IMR-90 (cell line): ENCODE data around the gene SUN5. TPM values are rescaled to one million over a fixed set of nuclear protein-coding genes. Genes with fewer than 3 reads are reported as not detected.

Experiments
- ATAC-seq: fragments of 200-7000 bp; cut with Tn5 transposase; 2 replicates; pipeline ENCODE4 v1.9.1; 2020; ENCODE audit warnings: low read depth, mild to moderate bottlenecking, moderate library complexity
- BruUV-seq: library from RNA; stranded (reverse); fragments of 400-500 nt; replicated peaks from 2 replicates; lab custom pipeline; 2021; lab: Mats Ljungman, UMichigan
- CTCF ChIA-PET: fragments of 300-600 bp; formaldehyde crosslinking; extraction: SDS; loops from one replicate; lab custom pipeline; 2021; ENCODE audit warnings: antibody characterized with exemption; lab: Yijun Ruan, JAX
- POLR2A ChIA-PET: fragments of 300-600 bp; sonication (Branson Sonifier 250); formaldehyde crosslinking; loops from one replicate; lab custom pipeline; 2022; ENCODE audit warnings: antibody characterized with exemption; ENCODE audit not compliant: unreplicated experiment; lab: Charles Lee
- DNase-seq: peaks from one replicate; pipeline ENCODE4 v3.0.0; 2013
- H2AFZ ChIP-seq: replicated peaks from 2 replicates; pipeline ENCODE3; 2013; ENCODE audit warnings: low read length, mild to moderate bottlenecking; ENCODE audit not compliant: poor library complexity
- H2AK5ac ChIP-seq: 2 replicates; pipeline ENCODE4 v1.6.1; 2013; ENCODE audit warnings: low read depth, low read length, inconsistent platforms
- H2AK9ac ChIP-seq: replicated peaks from 2 replicates; pipeline ENCODE3; 2013; ENCODE audit warnings: mild to moderate bottlenecking, low read depth, low read length, moderate library complexity; ENCODE audit not compliant: poor library complexity
- H2BK120ac ChIP-seq: 2 replicates; pipeline ENCODE4 v1.6.1; 2013; ENCODE audit warnings: low read depth, low read length, inconsistent platforms
- H2BK15ac ChIP-seq: 3 replicates; pipeline ENCODE4 v1.6.1; 2013; ENCODE audit warnings: low read depth, low read length, inconsistent platforms
- H2BK20ac ChIP-seq: 2 replicates; pipeline ENCODE4 v1.6.1; 2013; ENCODE audit warnings: low read depth, mild to moderate bottlenecking, inconsistent platforms, low read length, moderate library complexity
- H2BK5ac ChIP-seq: 2 replicates; pipeline ENCODE4 v1.6.1; 2013; ENCODE audit warnings: mild to moderate bottlenecking, low read depth, low read length, inconsistent platforms; ENCODE audit not compliant: poor library complexity, severe bottlenecking
- H3K14ac ChIP-seq: replicated peaks from 2 replicates; pipeline ENCODE4 v1.6.1; 2013; ENCODE audit warnings: low read depth, low read length, inconsistent platforms
- H3K18ac ChIP-seq: 2 replicates; pipeline ENCODE4 v1.6.1; 2013; ENCODE audit warnings: low read depth, low read length, control low read depth
- H3K23ac ChIP-seq: 2 replicates; pipeline ENCODE4 v1.6.1; 2013; ENCODE audit warnings: low read depth, low read length, inconsistent platforms
- H3K27ac ChIP-seq: 2 replicates; pipeline ENCODE4 v1.5.1; 2013; ENCODE audit warnings: mild to moderate bottlenecking, control low read depth, low read length; ENCODE audit not compliant: insufficient read depth
- H3K27me3 ChIP-seq: 2 replicates; pipeline ENCODE4 v1.6.1; 2013; ENCODE audit warnings: low read length; ENCODE audit not compliant: control insufficient read depth, insufficient read depth
- H3K36me3 ChIP-seq: 2 replicates; pipeline ENCODE4 v1.6.1; 2013; ENCODE audit warnings: low read length, mixed read lengths; ENCODE audit not compliant: control insufficient read depth, insufficient read depth
- H3K4ac ChIP-seq: 2 replicates; pipeline ENCODE4 v1.6.1; 2013; ENCODE audit warnings: low read depth, low read length, inconsistent platforms
- H3K4me1 ChIP-seq: 2 replicates; pipeline ENCODE4 v1.6.1; 2013; ENCODE audit warnings: low read length, mixed read lengths; ENCODE audit not compliant: control insufficient read depth, insufficient read depth
- H3K4me2 ChIP-seq: 2 replicates; pipeline ENCODE4 v1.6.1; 2013; ENCODE audit warnings: low read depth, mild to moderate bottlenecking, control low read depth, low read length, moderate library complexity
- H3K4me3 ChIP-seq: 2 replicates; pipeline ENCODE4 v1.5.1; 2013; ENCODE audit warnings: low read depth, mild to moderate bottlenecking, control low read depth, low read length, moderate library complexity; ENCODE audit not compliant: insufficient read depth
- H3K56ac ChIP-seq: 2 replicates; pipeline ENCODE4 v1.6.1; 2013; ENCODE audit warnings: low read length, inconsistent platforms; ENCODE audit not compliant: insufficient read depth; ENCODE audit errors: extremely low read depth
- H3K79me1 ChIP-seq, 2 experiments: 2 replicates each; pipeline ENCODE4 v1.6.1; 2013; ENCODE audit warnings: low read length in 2 of 2, inconsistent platforms in 1 of 2, low read depth in 1 of 2
- H3K9ac ChIP-seq: 2 replicates; pipeline ENCODE4 v1.6.1; 2013; ENCODE audit warnings: low read depth, low read length, control low read depth
- H3K9me1 ChIP-seq: 2 replicates; pipeline ENCODE4 v1.6.1; 2013; ENCODE audit warnings: low read length, inconsistent platforms; ENCODE audit not compliant: insufficient read depth
- H3K9me3 ChIP-seq: 2 replicates; pipeline ENCODE4 v1.6.1; 2013; ENCODE audit warnings: low read length; ENCODE audit not compliant: control insufficient read depth, insufficient read depth
- H4K20me1 ChIP-seq: 2 replicates; pipeline ENCODE4 v1.6.1; 2013; ENCODE audit warnings: low read length, inconsistent platforms; ENCODE audit not compliant: insufficient read depth
- H4K5ac ChIP-seq: 2 replicates; pipeline ENCODE4 v1.6.1; 2013; ENCODE audit warnings: mild to moderate bottlenecking, low read depth, low read length, control low read depth
- H4K8ac ChIP-seq, 2 experiments: 2 replicates each; pipeline ENCODE4 v1.6.1; 2013; ENCODE audit warnings: low read depth in 2 of 2, low read length in 2 of 2, control low read depth in 1 of 2, inconsistent platforms in 1 of 2
- H4K91ac ChIP-seq: 2 replicates; pipeline ENCODE4 v1.6.1; 2013; ENCODE audit warnings: low read depth, low read length, inconsistent platforms; ENCODE audit not compliant: insufficient read depth
- BHLHE40 ChIP-seq: fragments of 150-350 bp; IDR thresholded peaks from 2 replicates; pipeline ENCODE4 v1.6.1; 2016; ENCODE audit warnings: mild to moderate bottlenecking, low read depth, low read length
- CEBPB ChIP-seq: IDR thresholded peaks from 2 replicates; pipeline ENCODE4 v1.6.1; 2012; ENCODE audit warnings: low read depth, low read length, improper control_type of control experiment
- CTCF ChIP-seq: conservative IDR thresholded peaks from 2 replicates; pipeline ENCODE4 v1.5.1; 2012; ENCODE audit warnings: mild to moderate bottlenecking, low read depth, low read length, improper control_type of control experiment
- ELK1 ChIP-seq: fragments of 150-350 bp; IDR thresholded peaks from 2 replicates; pipeline ENCODE4 v1.6.1; 2016; ENCODE audit warnings: low read depth, mild to moderate bottlenecking, low read length, moderate library complexity, borderline replicate concordance
- FOS ChIP-seq: fragments of 150-350 bp; IDR thresholded peaks from 2 replicates; pipeline ENCODE4 v1.6.1; 2016; ENCODE audit warnings: low read depth, low read length
- MAFK ChIP-seq: IDR thresholded peaks from 2 replicates; pipeline ENCODE4 v1.6.1; 2012; ENCODE audit warnings: low read depth, low read length, improper control_type of control experiment
- MAZ ChIP-seq: IDR thresholded peaks from 2 replicates; pipeline ENCODE4 v1.6.1; 2012; ENCODE audit warnings: low read depth, mild to moderate bottlenecking, low read length, improper control_type of control experiment, moderate library complexity, borderline replicate concordance
- MXI1 ChIP-seq: IDR thresholded peaks from 2 replicates; pipeline ENCODE4 v1.6.1; 2012; ENCODE audit warnings: low read depth, mild to moderate bottlenecking, low read length, moderate library complexity, borderline replicate concordance
- NFE2L2 ChIP-seq: fragments of 150-350 bp; IDR thresholded peaks from 2 replicates; pipeline ENCODE4 v1.6.1; 2016; ENCODE audit warnings: low read depth, mild to moderate bottlenecking, low read length
- RAD21 ChIP-seq: IDR thresholded peaks from 2 replicates; pipeline ENCODE4 v1.6.1; 2012; ENCODE audit warnings: low read length, improper control_type of control experiment
- RCOR1 ChIP-seq: IDR thresholded peaks from 2 replicates; pipeline ENCODE4 v1.6.1; 2012; ENCODE audit warnings: mild to moderate bottlenecking, low read length, improper control_type of control experiment; ENCODE audit not compliant: insufficient replicate concordance
- RFX5 ChIP-seq: IDR thresholded peaks from 2 replicates; pipeline ENCODE4 v1.8.0; 2012; ENCODE audit warnings: low read depth, mild to moderate bottlenecking, low read length, moderate library complexity
- SMC3 ChIP-seq: fragments of 150-350 bp; IDR thresholded peaks from 2 replicates; pipeline ENCODE4 v1.6.1; 2016; ENCODE audit warnings: low read depth, mild to moderate bottlenecking, antibody characterized with exemption, low read length, moderate library complexity
- USF2 ChIP-seq: fragments of 150-350 bp; IDR thresholded peaks from 2 replicates; pipeline ENCODE4 v1.6.1; 2017; ENCODE audit warnings: mild to moderate bottlenecking, antibody characterized with exemption, low read length, low read depth
- WGBS, 2 experiments: methylation state at CpG; one replicate each; pipeline versions ENCODE4 v1.1.5 to v1.1.7; 2013; ENCODE audit warnings: missing lambda C conversion rate in 2 of 2; ENCODE audit not compliant: insufficient read length in 1 of 2; ENCODE audit errors: extremely low coverage in 2 of 2; 5-methylcytosine and 5-hydroxymethylcytosine counted together
- dilution Hi-C: fragments of 300-500 bp; cut with HindIII; formaldehyde crosslinking; loops from one replicate; pipeline ENCODE4 v1.14.3; 2018; ENCODE audit warnings: low sequenced_read_pairs; ENCODE audit not compliant: unreplicated experiment
- in situ Hi-C: fragments of 300-500 bp; cut with MboI; formaldehyde crosslinking; loops from 3 replicates; pipeline ENCODE4 v1.14.3; 2019; ENCODE audit warnings: low sequenced_read_pairs, inconsistent platforms, mixed read lengths
- intact Hi-C: fragments of 100-400 bp; cut with micrococcal nuclease; formaldehyde crosslinking; loops from 2 replicates; pipeline ENCODE4 v1.10.0; 2022
- polyA plus RNA-seq, 3 experiments: library from polyadenylated mRNA; depleted of rRNA; stranded (reverse); fragments of >200 nt; gene quantifications; 2 replicates each; pipeline ENCODE4 v1.2.3, GENCODE V29; 2012; ENCODE audit warnings: low replicate concordance in 1 of 3
- total RNA-seq: library from RNA; depleted of rRNA; stranded (reverse); fragments of >200 nt; gene quantifications from 2 replicates; pipeline ENCODE4 v1.2.3, GENCODE V29; 2012

SUN5 gene
- total and polyA plus RNA-seq, 2 of the 4 experiments (the other 2 are of a cell fraction), result not detected

- DNase-seq (no peak), ATAC-seq (no peak)
- no peak overlapping the region for H3K23ac ChIP-seq
- ChIA-PET POLR2A (no interaction called here), CTCF (no interaction called here)
- H3K14ac ChIP-seq, result no peak overlapping the region
- no peak overlapping the region for H3K56ac ChIP-seq
- no peaks in the 10 kb centered on the region for H3K9me3 ChIP-seq
- no peak overlapping the region for H2BK5ac ChIP-seq
- H3K4ac ChIP-seq, result no peak overlapping the region
- no peak overlapping the region for H3K4me3 ChIP-seq
- no peak overlapping the region for H3K9ac ChIP-seq
- H2BK20ac ChIP-seq, result no peak overlapping the region
- no peaks in the 10 kb centered on the region for H3K9me1 ChIP-seq
- no peaks in the 10 kb centered on the region for H3K36me3 ChIP-seq
- H4K20me1 ChIP-seq, result no peaks in the 10 kb centered on the region; the same call in 1 of the 2 replicates
- H3K27ac ChIP-seq, result no peak overlapping the region
- in situ Hi-C loops (no loop called here), intact Hi-C loops (no loop called here), dilution Hi-C loops (no loop called here)
- H3K27me3 ChIP-seq, result peaks cover 14% of the 10 kb centered on the region
- no peaks in the 10 kb centered on the region for H3K79me1 ChIP-seq
- H2AK9ac ChIP-seq, result no peak overlapping the region
- no peak overlapping the region for H4K91ac ChIP-seq
- 0% methylated on average over 1 of the region's 5 CpGs; no CpG with 5 or more reads in 1 of the 2 experiments for WGBS, 2 experiments
- H3K4me1 ChIP-seq, result no peaks in the 10 kb centered on the region
- H2AFZ ChIP-seq, result no peak overlapping the region
- H4K5ac ChIP-seq, result no peak overlapping the region
- no peak overlapping the region for H2BK15ac ChIP-seq
- no peak overlapping the region for H4K8ac ChIP-seq
- no peak overlapping the region for H3K18ac ChIP-seq
- H3K4me2 ChIP-seq, result no peak overlapping the region
- no peak overlapping the region for H2AK5ac ChIP-seq
- no peak for TF ChIP-seq MAFK
- TF ChIP-seq RCOR1, result no peak
- TF ChIP-seq RFX5, result no peak
- TF ChIP-seq FOS, result no peak
- no peak for TF ChIP-seq ELK1
- TF ChIP-seq MAZ, result no peak
- TF ChIP-seq CTCF, result no peak
- TF ChIP-seq SMC3, result no peak
- TF ChIP-seq RAD21, result no peak
- TF ChIP-seq NFE2L2, result no peak
- no peak for TF ChIP-seq CEBPB
- no peak for TF ChIP-seq USF2
- TF ChIP-seq BHLHE40, result no peak
- no peak for TF ChIP-seq MXI1
- BruUV-seq, result no TSS peak
- H2BK120ac ChIP-seq, result no peak overlapping the region
These were observed 5.9 kb upstream of the SUN5 start for GRCh38 chr20:33010133-33010504.
